Prostate gland (tissue), 2 donors: Measurements from ENCODE around the gene TMEM212. TPM values are rescaled to one million over a fixed set of nuclear protein-coding genes. Genes with fewer than 3 reads are reported as not detected.

Source experiments
- DNase-seq: peaks from one replicate; pipeline ENCODE4 v3.0.0-alpha.2; 2019; ENCODE audit warnings: low spot score
- H3K27ac ChIP-seq, 2 donors: fragments of 200-600 bp; sonication (generic); 2 replicates each; pipeline ENCODE4 v1.5.1; 2017 to 2019
- H3K27me3 ChIP-seq: fragments of 200-600 bp; sonication (generic); replicated peaks from 2 replicates; pipeline ENCODE4 v1.5.1; 2019; ENCODE audit not compliant: insufficient read depth
- H3K36me3 ChIP-seq, 2 donors: fragments of 200-600 bp; sonication (generic); 1 replicate in 1 of 2; 2 replicates in 1 of 2; pipeline versions ENCODE4 v1.5.1 to v1.8.1; 2017 to 2019
- H3K4me1 ChIP-seq: fragments of 200-600 bp; sonication (generic); replicated peaks from 2 replicates; pipeline ENCODE4 v1.5.1; 2019
- H3K4me3 ChIP-seq, 2 donors: fragments of 200-600 bp; sonication (generic); 2 replicates each; pipeline ENCODE4 v1.5.1; 2017 to 2019
- H3K9me3 ChIP-seq: fragments of 200-600 bp; sonication (generic); 2 replicates; pipeline ENCODE4 v1.5.1; 2017
- CTCF ChIP-seq, 4 experiments: fragments of 200-600 bp in 2 of 4; fragments of 450-650 bp in 2 of 4; sonication (generic) in 2 of 4; IDR thresholded peaks; 1 replicate in 3 of 4; 2 replicates in 1 of 4; pipeline ENCODE4 v1.5.1; 2016 to 2019; ENCODE audit warnings: antibody characterized with exemption in 4 of 4, mild to moderate bottlenecking in 2 of 4, moderate library complexity in 2 of 4
- POLR2A ChIP-seq: fragments of 450-650 bp; IDR thresholded peaks from one replicate; pipeline ENCODE4 v1.6.1; 2016; ENCODE audit warnings: antibody characterized with exemption, mild to moderate bottlenecking
- POLR2AphosphoS5 ChIP-seq: sonication (generic); formaldehyde crosslinking; IDR thresholded peaks from one replicate; pipeline ENCODE4 v1.6.1; 2017; ENCODE audit warnings: antibody characterized with exemption
- WGBS: methylation state at CpG from one replicate; pipeline ENCODE4 v1.1.5; 2018; 5-methylcytosine and 5-hydroxymethylcytosine counted together
- intact Hi-C: fragments of 100-400 bp; cut with DNase I; formaldehyde crosslinking; loops from one replicate; pipeline ENCODE4 v1.14.2; 2022
- total RNA-seq, 2 donors: library from RNA; depleted of rRNA; stranded (reverse); fragments of >200 nt; gene quantifications; one replicate each; pipeline ENCODE4 v1.1.0, GENCODE V29; 2016

The TMEM212 gene
- total RNA-seq = not detected

- WGBS = 61% methylated on average over 5 of the region's 5 CpGs
These were observed at the start of gene TMEM212 for GRCh38 chr3:171842864-171843518. TMEM212 (plus strand) TSS chr3:171843349; CDS start chr3:171843384, 35 bp downstream.

GRCh38 chr3:171796625-171797264, 46.4 kb upstream of the TMEM212 start:
- intact Hi-C loops = no loop called here
- Histone ChIP-seq H3K27me3 (no peaks in the 10 kb centered on the region), H3K4me3 (no peak overlapping the region), H3K4me1 (no peaks in the 10 kb centered on the region), H3K36me3 (no peaks in the 10 kb centered on the region), H3K27ac (no peak overlapping the region), H3K9me3 (no peaks in the 10 kb centered on the region)
- no peak for TF ChIP-seq POLR2AphosphoS5
- TF ChIP-seq CTCF (IDR thresholded peaks at IDR 0.05) = no peak
- 98% methylated on average over 4 of the region's 4 CpGs for WGBS
- no peak for DNase-seq

More at GRCh38 chr3:171842864-171843518, at the start of gene TMEM212:
- DNase-seq = no peak
- Histone ChIP-seq H3K4me3 (no peak within 1 kb of the TSS), H3K36me3 (no peaks in the 10 kb centered on the region), H3K27ac (no peak within 1 kb of the TSS), H3K4me1 (no peaks in the 10 kb centered on the region), H3K27me3 (no peaks in the 10 kb centered on the region), H3K9me3 (no peaks in the 10 kb centered on the region)
- TF ChIP-seq POLR2A = no peak
- no peak for TF ChIP-seq CTCF (IDR thresholded peaks at IDR 0.05)
- TF ChIP-seq POLR2AphosphoS5 = no peak
- intact Hi-C loops = no loop called here

DNA sequence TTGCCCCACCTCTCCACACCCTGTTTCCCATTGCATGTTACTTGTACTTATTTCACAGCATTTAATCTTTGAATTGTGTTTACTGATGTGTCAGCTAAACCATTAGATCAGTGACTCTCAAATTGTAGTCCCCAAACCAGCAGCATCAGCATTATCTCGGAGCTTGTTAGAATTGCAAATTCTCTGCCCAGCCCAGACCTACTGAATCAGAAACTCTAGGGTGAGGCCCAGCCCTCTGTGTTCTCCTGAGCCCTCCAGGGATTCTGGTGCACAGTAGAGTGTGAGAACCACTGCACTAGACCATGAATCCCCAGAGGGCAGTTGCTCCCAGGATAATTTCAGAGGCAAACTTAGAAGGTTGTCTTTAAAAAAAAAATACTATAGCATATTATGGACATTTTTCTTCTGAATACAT, 45.9 kb upstream of the TMEM212 start:
- 100% methylated on average over 1 of the region's 1 CpG for WGBS

DNA sequence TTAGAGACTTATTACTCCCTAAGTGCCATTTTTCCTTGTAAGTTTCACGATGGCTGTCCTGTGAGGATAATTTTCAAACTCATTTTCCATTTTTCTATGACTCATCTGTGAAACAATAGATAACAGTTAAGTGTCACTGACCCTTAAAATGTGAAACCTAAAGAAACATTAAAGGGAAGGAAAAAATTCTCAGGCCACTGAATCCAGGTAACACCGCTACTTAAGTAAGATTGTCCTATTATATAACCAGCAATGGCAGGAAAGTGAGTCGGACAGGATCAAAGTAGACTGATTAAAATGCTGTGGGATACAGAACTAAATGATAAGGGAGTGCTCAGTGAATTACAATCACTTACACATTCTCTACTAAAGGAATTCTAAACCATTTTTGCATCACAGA, 45.3 kb upstream of the TMEM212 start:
- intact Hi-C loops = no loop called here
- no peaks in the 10 kb centered on the region for H3K36me3 ChIP-seq
- H3K4me1 ChIP-seq = no peaks in the 10 kb centered on the region
- H3K27ac ChIP-seq = no peak overlapping the region
- TF ChIP-seq CTCF (IDR thresholded peaks at IDR 0.05) (no peak), POLR2AphosphoS5 (no peak), POLR2A (no peak)
- H3K9me3 ChIP-seq = no peaks in the 10 kb centered on the region
- 89% methylated on average over 3 of the region's 3 CpGs for WGBS
- DNase-seq = no peak
- no peak overlapping the region for H3K4me3 ChIP-seq
- no peaks in the 10 kb centered on the region for H3K27me3 ChIP-seq

More for the DNA sequence above, 45.9 kb upstream of the TMEM212 start:
- no peak for DNase-seq
- H3K27ac ChIP-seq = no peak overlapping the region
- H3K9me3 ChIP-seq = no peaks in the 10 kb centered on the region
- H3K4me3 ChIP-seq = no peak overlapping the region
- no peaks in the 10 kb centered on the region for H3K27me3 ChIP-seq
- no peaks in the 10 kb centered on the region for H3K36me3 ChIP-seq
- intact Hi-C loops = no loop called here
- H3K4me1 ChIP-seq = no peaks in the 10 kb centered on the region
- TF ChIP-seq CTCF (IDR thresholded peaks at IDR 0.05) = no peak
- no peak for TF ChIP-seq POLR2A
- TF ChIP-seq POLR2AphosphoS5 = no peak

- intact Hi-C loops = no loop called here
These were observed 43.6 kb upstream of the TMEM212 start for GRCh38 chr3:171799501-171799900.

More at GRCh38 chr3:171799501-171799900, 43.6 kb upstream of the TMEM212 start:
- no peak overlapping the region for H3K4me3 ChIP-seq
- WGBS = 90% methylated on average over 1 of the region's 1 CpG
- TF ChIP-seq POLR2A (no peak), CTCF (IDR thresholded peaks at IDR 0.05) (no peak), POLR2AphosphoS5 (no peak)
- no peak for DNase-seq
- H3K27ac ChIP-seq = no peak overlapping the region
- no peaks in the 10 kb centered on the region for H3K36me3 ChIP-seq
- no peaks in the 10 kb centered on the region for H3K9me3 ChIP-seq
- no peaks in the 10 kb centered on the region for H3K27me3 ChIP-seq
- H3K4me1 ChIP-seq = no peaks in the 10 kb centered on the region
